ENCODE results near the gene GPR37.

GPR37 gene

GRCh38 chr7:124783271-124783670, 17.7 kb upstream of the GPR37 start:
- H3K36me3 ChIP-seq (ENCODE audit: low read length) = no peaks in the 10 kb centered on the region
- no peak overlapping the region for H3K4me2 ChIP-seq (ENCODE audit: low read depth, low read length, poor library complexity, severe bottlenecking)
- no peak overlapping the region for H3K27ac ChIP-seq (ENCODE audit: low read depth, low read length)
- TF ChIP-seq EZH2phosphoT487 (conservative IDR thresholded peaks at IDR 0.05; ENCODE audit: low read length) = no peak
- H3K9me3 ChIP-seq (ENCODE audit: insufficient read depth, low read length) = no peaks in the 10 kb centered on the region
- no peaks in the 10 kb centered on the region for H3K79me2 ChIP-seq (ENCODE audit: insufficient read depth, low read length)
- H3K9ac ChIP-seq (ENCODE audit: low read length) = no peak overlapping the region
- no peak overlapping the region for H3K4me3 ChIP-seq (ENCODE audit: insufficient read depth, low read length, poor library complexity, severe bottlenecking)
- no peaks in the 10 kb centered on the region for H3K9me2 ChIP-seq (replicated peaks; ENCODE audit: insufficient read depth, low read length)
- no peaks in the 10 kb centered on the region for H4K20me1 ChIP-seq (ENCODE audit: low read depth, low read length)
- H3K27me3 ChIP-seq (ENCODE audit: low read length) = no peaks in the 10 kb centered on the region
- no peaks in the 10 kb centered on the region for H3F3A ChIP-seq (ENCODE audit: insufficient read depth)
- no peak overlapping the region for H2AFZ ChIP-seq (ENCODE audit: low read depth, low read length, severe bottlenecking)

GRCh38 chr7:124781907-124782734, 16.5 kb upstream of the GPR37 start:
- H3K4me2 ChIP-seq (ENCODE audit: low read depth, low read length, poor library complexity, severe bottlenecking) = no peak overlapping the region
- H3K27me3 ChIP-seq (ENCODE audit: low read length) = no peaks in the 10 kb centered on the region
- no peak overlapping the region for H2AFZ ChIP-seq (ENCODE audit: low read depth, low read length, severe bottlenecking)
- no peak overlapping the region for H3K27ac ChIP-seq (ENCODE audit: low read depth, low read length)
- no peaks in the 10 kb centered on the region for H3F3A ChIP-seq (ENCODE audit: insufficient read depth)
- no peaks in the 10 kb centered on the region for H3K79me2 ChIP-seq (ENCODE audit: insufficient read depth, low read length)
- H3K4me3 ChIP-seq (ENCODE audit: insufficient read depth, low read length, poor library complexity, severe bottlenecking) = no peak overlapping the region
- H3K9me2 ChIP-seq (replicated peaks; ENCODE audit: insufficient read depth, low read length) = no peaks in the 10 kb centered on the region
- TF ChIP-seq CTCF (IDR thresholded peaks at IDR 0.05; ENCODE audit: insufficient read depth, low read length, poor library complexity, severe bottlenecking) (no peak), EZH2phosphoT487 (conservative IDR thresholded peaks at IDR 0.05; ENCODE audit: low read length) (no peak)
- no peaks in the 10 kb centered on the region for H4K20me1 ChIP-seq (ENCODE audit: low read depth, low read length)
- H3K9ac ChIP-seq (ENCODE audit: low read length) = no peak overlapping the region
- H3K9me3 ChIP-seq (ENCODE audit: insufficient read depth, low read length) = no peaks in the 10 kb centered on the region
- no peaks in the 10 kb centered on the region for H3K36me3 ChIP-seq (ENCODE audit: low read length)

GRCh38 chr7:124781418-124781817, 15.8 kb upstream of the GPR37 start:
- Histone ChIP-seq H4K20me1 (ENCODE audit: low read depth, low read length) (no peaks in the 10 kb centered on the region), H3K27ac (ENCODE audit: low read depth, low read length) (no peak overlapping the region), H3K9me2 (replicated peaks; ENCODE audit: insufficient read depth, low read length) (no peaks in the 10 kb centered on the region), H2AFZ (ENCODE audit: low read depth, low read length, severe bottlenecking) (no peak overlapping the region), H3K27me3 (ENCODE audit: low read length) (no peaks in the 10 kb centered on the region), H3K4me2 (ENCODE audit: low read depth, low read length, poor library complexity, severe bottlenecking) (no peak overlapping the region), H3K4me3 (ENCODE audit: insufficient read depth, low read length, poor library complexity, severe bottlenecking) (no peak overlapping the region), H3K9me3 (ENCODE audit: insufficient read depth, low read length) (no peaks in the 10 kb centered on the region), H3K79me2 (ENCODE audit: insufficient read depth, low read length) (no peaks in the 10 kb centered on the region), H3K36me3 (ENCODE audit: low read length) (no peaks in the 10 kb centered on the region), H3K9ac (ENCODE audit: low read length) (no peak overlapping the region), H3F3A (ENCODE audit: insufficient read depth) (no peaks in the 10 kb centered on the region)
- TF ChIP-seq CTCF (IDR thresholded peaks at IDR 0.05; ENCODE audit: insufficient read depth, low read length, poor library complexity, severe bottlenecking) = no peak
- TF ChIP-seq EZH2phosphoT487 (conservative IDR thresholded peaks at IDR 0.05; ENCODE audit: low read length) = no peak

GRCh38 chr7:124780608-124781007, 15.0 kb upstream of the GPR37 start:
- no peaks in the 10 kb centered on the region for H3K36me3 ChIP-seq (ENCODE audit: low read length)
- H3K79me2 ChIP-seq (ENCODE audit: insufficient read depth, low read length) = no peaks in the 10 kb centered on the region
- no peak overlapping the region for H3K4me2 ChIP-seq (ENCODE audit: low read depth, low read length, poor library complexity, severe bottlenecking)
- H3K9me2 ChIP-seq (replicated peaks; ENCODE audit: insufficient read depth, low read length) = no peaks in the 10 kb centered on the region
- no peak overlapping the region for H3K9ac ChIP-seq (ENCODE audit: low read length)
- no peaks in the 10 kb centered on the region for H3K9me3 ChIP-seq (ENCODE audit: insufficient read depth, low read length)
- no peaks in the 10 kb centered on the region for H3F3A ChIP-seq (ENCODE audit: insufficient read depth)
- H3K27ac ChIP-seq (ENCODE audit: low read depth, low read length) = no peak overlapping the region
- H3K27me3 ChIP-seq (ENCODE audit: low read length) = no peaks in the 10 kb centered on the region
- H2AFZ ChIP-seq (ENCODE audit: low read depth, low read length, severe bottlenecking) = no peak overlapping the region
- no peaks in the 10 kb centered on the region for H4K20me1 ChIP-seq (ENCODE audit: low read depth, low read length)
- H3K4me3 ChIP-seq (ENCODE audit: insufficient read depth, low read length, poor library complexity, severe bottlenecking) = no peak overlapping the region
- no peak for TF ChIP-seq CTCF (IDR thresholded peaks at IDR 0.05; ENCODE audit: insufficient read depth, low read length, poor library complexity, severe bottlenecking)
- TF ChIP-seq EZH2phosphoT487 (conservative IDR thresholded peaks at IDR 0.05; ENCODE audit: low read length) = no peak

Data from SU-DHL-6 (cell line).